Measurements from ENCODE around the gene GABRP.
"Not testable (repeated sequence)": the region's sequence is repeated elsewhere in the genome, so short reads cannot be mapped to it uniquely, and the experiment has no call there.

GABRP gene

DNA sequence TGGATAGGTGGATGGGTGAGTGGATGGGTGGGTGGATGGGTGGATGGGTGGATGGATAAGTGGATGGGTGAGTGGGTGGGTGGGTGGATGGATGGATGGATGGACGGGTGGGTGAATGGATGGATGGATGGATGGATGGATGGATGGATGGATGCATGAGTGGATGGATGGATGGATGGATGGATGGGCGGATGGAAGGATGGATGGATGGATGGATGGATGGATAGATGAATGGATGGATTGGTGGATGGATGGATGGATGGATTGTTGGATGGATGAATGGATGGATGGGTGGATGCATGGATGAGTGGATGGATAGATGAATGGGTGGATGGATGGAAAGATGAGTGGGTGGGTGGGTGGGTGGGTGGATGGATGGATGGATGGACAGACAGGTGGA, 29.0 kb upstream of the GABRP start:
- in situ Hi-C loops (cut with HindIII; ENCODE audit: low sequenced_read_pairs): not testable (repeated sequence)

DNA sequence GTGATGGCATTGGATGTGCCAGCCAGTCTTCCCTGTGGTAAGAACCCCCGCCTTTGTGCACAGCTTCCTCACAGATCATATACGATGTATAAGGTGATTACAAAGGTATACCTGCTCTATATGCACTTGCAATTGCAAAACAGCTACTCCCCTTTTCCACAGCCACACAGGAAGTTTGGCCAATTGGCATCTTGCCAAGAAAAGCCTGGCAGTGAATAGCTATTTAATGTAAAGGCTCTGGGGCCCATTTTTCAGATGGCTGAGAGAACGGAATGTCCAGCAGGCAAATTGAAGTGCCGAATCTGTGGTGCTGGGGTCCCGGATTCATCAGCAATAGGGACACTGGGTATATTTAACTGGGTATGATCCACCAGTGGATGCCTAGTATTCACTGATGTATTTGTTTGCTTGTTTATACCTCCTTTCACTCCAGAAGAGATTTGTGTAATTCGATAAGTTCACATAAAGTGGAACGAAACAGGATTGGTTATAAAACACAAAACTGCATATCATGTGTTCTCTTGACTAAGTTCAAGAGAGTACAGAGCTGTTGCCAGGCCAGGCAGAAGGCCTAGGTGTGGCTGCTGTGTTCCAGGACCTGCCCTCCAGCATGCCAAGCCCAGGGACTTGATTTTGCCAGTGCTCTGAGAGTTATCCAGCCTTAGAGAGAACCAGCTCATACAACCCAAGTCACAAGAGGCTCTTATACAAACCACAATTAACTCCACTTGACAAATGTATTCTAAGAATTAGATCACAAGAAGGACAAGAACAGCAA, 27.7 kb upstream of the GABRP start:
- in situ Hi-C loops (cut with HindIII; ENCODE audit: low sequenced_read_pairs): no loop called here

DNA sequence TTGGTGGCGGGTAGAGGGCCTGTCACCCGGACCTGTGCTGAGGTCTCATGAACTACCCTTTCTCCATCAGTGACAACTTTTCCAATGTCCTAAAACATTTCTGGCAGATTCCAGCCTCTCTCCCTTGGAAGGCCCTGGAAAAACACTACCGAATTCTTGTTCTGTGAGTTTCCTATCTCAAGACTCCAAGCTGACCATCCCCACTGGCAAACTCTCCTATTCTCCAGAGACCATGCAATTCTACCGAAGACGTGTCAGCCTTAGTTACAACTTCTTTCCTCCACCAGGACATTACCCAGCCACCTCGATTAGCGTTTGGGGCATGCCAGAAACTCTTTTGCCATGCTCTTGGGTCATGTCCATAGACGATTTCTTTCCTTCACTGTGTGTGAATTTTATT, 26.8 kb upstream of the GABRP start:
- in situ Hi-C loops (cut with HindIII; ENCODE audit: low sequenced_read_pairs): no loop called here

DNA sequence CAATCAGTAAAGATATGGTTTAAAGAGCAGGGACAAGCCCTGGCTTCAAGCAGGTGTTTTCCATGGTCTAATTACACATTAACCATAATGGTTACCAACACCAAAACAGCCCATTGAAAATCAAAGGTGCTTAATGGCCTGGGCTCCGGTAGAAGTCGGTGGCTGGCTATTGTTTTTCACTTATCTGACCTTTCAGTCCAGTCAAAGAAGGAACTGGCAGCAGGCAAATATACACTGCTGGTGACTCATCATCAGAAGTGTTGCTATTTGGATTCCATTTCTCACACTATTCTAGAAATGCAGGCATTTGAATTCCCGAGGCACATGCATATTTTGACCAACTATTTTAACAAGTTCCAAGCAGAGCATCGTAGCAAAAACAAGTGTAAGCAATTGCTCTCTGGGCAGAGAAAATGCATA, 26.3 kb upstream of the GABRP start:
- in situ Hi-C loops (cut with HindIII; ENCODE audit: low sequenced_read_pairs): no loop called here

DNA sequence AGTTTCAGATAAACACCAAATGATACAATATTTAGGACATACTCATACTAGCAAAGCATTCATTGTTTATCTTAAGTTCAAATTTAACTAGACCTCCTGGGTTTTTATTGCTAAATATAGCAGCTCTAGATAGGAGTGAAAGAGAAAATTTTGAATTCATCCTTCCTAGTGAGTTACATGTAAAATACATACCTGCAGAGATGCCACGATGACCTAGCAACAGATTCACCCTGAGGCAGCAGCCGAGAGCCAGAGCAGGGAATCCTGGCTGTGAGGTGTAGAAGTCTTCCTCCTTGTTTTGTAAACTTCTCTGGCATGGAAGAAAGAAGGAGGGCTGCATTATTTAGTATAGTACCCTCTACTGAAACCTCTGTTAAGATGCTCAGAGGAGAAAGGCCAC, 25.9 kb upstream of the GABRP start:
- in situ Hi-C loops (cut with HindIII; ENCODE audit: low sequenced_read_pairs): no loop called here

DNA sequence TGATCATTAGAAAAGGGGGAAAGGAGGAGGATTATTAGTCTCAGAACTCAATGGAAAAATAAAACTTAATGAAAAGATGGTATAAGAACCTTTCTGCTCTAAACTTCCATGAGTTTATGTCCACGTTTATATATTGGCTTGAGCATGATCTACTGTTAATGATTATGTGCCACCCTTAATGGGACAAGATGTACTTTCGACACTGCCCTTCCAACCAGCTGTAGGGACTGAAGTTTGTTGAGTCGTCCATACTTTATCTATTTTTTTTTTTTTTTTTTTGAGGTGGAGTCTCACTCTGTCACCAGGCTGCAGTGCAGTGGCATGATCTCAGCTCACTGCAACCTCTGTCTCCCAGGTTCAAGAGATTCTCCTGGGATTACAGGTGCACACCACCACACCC, 25.0 kb upstream of the GABRP start:
- in situ Hi-C loops (cut with HindIII; ENCODE audit: low sequenced_read_pairs): no loop called here

DNA sequence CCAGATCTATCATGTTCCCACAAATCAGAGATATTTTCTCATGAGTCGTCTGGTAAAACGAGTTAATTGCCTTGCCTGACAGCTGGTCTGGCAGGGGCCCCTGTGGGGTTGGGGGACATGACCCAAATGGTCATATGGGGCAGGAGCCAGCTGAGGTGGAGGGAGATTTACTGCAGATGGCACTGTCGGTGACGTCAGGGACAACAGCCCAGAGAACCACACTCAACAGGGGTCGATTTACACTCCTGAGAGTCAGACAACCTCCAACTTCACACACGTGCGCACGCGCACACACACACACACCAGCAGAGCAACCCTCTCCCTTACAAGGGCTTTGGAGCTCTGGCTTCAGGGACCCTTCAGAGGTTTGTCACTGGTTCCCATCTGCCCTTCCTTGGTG, 23.4 kb upstream of the GABRP start:
- in situ Hi-C loops (cut with HindIII; ENCODE audit: low sequenced_read_pairs): no loop called here

DNA sequence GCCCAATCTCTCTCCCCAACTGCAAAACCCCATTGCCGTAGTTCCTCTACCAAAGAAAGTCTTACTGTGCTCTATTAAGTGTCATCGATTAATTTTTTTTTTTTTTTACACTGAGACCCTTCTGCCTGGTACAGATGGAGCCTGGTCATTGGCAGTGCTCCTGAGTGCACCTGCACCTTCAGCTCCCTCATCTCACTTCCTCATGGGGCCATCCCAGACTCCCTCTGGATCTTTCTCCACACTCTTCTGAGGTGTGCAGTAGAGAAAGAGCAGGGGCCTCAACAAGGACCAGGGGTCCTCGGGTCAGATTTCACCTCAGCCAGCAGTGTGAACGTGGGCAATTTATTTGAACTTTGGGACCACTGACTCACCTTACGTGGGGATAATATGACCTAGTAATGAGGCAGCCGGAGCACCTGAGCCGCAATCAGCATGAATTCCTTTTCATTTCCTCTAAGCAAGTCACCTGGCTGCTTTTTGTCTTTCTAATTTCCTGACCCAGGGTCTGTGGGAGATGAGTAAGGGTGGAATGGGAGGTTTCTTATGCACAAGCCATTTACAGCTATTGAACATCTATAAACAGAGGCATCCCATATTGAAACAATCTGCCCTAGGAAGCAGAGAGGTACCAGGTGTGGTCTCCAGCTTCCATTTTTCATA, 22.3 kb upstream of the GABRP start:
- in situ Hi-C loops (cut with HindIII; ENCODE audit: low sequenced_read_pairs): no loop called here

DNA sequence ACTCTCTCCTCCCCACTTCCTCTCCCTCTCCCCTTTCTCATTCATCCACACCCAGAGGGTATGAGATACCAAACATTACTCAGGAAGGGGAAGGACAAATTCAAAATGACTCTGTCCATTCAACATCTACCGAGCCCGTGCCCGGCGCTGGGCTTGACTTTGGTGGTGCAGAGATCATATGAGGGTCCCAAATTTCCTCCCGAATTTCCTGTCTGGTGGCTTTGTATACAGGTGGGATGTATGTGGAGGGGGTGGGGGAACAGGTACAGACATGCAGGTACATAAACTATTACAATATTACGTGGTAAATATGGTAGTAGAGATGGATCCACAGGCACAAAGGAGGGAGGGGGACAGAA, 21.8 kb upstream of the GABRP start:
- in situ Hi-C loops (cut with HindIII; ENCODE audit: low sequenced_read_pairs): no loop called here

DNA sequence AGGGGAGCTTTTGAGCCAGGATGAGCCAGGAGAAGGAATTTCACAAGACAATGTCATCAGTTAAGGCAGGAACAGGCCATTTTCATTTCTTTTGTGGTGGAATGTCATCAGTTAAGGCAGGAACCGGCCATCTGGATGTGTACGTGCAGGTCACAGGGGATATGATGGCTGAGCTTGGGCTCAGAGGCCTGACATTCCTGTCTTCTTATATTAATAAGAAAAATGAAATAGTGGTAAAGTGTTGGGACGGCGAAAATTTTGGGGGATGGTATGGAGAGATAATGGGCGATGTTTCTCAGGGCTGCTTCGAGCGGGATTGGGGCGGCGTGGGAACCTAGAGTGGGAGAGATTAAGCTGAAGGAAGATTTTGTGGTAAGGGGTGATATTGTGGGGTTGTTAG, 21.2 kb upstream of the GABRP start:
- in situ Hi-C loops (cut with HindIII; ENCODE audit: low sequenced_read_pairs): not testable (repeated sequence)

DNA sequence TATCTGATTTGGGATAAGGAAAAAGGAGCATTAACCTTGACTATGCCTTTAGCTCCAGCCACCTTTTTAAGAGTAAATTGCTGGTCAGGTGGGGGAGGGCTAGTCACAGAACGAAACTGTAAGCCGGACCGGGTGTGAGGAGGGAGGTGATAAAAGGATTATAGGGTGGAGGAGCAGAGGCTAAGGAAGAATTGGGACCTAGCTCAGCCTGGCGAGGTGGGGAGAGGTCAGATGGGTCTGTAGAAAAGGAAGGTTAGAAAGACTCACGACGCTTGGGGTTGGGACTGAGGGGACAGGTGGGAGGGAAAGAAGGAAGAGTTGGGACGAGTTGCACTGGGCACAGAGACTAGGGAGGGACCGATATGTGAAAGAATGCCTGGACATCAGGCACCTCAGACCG, 17.7 kb upstream of the GABRP start:
- in situ Hi-C loops (cut with HindIII; ENCODE audit: low sequenced_read_pairs): not testable (repeated sequence)

DNA sequence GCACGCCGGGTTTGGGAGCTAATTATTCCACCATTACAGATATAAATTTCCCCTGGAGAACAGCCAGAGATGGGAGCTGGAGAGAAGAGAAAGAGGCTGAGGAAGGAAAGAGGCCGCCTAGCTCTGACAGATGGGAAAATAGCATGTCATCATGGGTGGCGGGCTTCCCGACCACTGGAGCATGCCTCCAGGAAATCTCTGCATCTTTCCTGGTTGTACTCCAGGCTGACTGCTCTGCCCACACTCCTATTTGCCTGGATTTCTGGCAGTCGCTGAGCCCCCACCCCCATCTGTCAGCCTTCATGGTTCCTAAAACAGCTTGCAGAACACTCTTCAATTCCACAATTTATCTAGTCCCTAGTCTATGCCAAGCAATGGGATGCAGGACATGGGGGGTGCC, 14.3 kb upstream of the GABRP start:
- in situ Hi-C loops (cut with HindIII; ENCODE audit: low sequenced_read_pairs): no loop called here

DNA sequence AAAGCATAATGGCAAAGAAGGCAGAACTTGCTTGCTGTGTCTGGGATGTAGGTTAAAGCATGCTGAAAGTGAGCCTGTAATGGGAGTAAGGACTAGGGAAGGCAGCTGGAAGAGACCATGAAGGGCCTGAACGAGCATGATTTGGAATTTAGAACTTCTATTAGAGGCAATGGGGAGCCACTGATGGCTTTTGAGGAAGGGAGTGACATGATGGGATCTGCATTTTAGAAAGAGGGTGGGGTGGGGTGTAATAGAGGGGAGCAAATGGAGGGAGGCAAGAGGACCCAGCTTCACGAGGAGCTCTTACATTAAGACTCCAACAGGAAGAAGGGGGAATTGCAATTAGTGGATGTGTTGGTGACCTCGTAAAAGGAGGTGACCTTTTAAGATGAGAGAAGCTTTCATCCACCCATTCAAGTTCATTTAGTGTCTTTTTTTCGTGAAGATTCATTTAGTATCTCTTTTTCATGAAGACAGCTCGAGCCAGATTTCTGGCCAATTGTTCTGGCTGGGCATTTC, 13.6 kb upstream of the GABRP start:
- in situ Hi-C loops (cut with HindIII; ENCODE audit: low sequenced_read_pairs): no loop called here

DNA sequence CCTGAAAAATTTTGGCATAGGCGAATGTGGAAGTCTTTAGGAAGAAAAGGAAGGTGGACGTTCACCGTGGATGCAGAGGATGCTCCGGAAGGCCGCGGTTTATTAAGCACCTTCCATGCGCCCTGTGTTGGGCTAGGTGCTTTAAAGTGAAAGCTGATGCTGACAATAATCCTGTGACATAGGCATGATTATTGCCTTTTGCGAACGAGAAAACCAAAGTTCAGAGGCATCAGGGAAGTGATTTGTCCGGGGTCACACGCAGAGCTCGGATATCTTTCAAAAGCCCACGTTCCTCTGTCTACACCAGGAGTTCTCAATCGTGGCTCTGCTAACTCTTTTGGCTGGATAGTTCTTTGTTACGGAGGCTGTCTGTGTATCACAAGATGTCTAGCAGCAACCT, 12.0 kb upstream of the GABRP start:
- in situ Hi-C loops (cut with HindIII; ENCODE audit: low sequenced_read_pairs): no loop called here

DNA sequence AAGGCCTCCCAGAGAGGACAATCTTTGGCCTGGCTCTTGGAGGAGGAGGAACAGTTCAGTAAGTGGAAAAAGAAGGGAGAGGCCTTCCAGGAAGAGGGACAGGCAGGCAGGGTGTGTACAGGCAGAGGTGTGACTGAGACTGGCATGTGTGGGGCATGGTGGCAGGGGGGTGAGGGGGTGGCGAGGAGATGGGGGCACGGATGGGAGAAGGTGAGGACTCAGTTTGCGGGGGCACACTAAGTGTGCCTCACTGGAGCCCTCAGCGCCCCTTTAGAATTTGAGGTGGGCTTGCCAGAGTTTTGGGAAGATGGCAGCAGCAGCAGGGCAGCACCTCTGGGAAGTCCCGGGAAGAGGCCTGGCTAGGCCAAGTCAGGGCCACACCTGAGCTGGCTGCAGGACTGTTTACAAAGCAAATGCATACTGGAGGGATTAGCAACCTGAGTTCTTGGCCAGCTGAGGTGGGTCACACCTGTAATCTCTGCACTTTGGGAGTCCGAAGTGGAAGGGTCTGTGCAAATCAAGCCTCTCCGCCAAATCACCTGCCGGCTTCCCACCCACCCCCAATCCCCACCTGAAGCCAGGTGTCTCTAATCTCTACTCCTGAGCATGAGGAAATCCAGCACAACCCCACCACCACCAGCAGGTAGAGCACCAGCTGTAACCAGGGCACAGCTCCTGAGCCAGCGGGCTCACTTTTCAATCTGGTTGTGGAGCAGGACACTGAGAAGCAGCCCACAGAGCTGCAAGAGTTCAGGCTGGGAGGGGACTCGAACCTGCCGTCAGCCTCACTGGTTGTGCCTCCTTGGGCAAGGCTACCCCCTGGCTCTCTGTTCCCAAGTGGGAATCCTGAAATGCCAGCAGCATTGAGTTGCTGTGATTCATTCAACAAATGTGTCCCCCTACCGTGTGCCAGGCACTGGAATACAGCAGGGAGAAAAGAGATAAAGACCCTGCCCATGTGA, 10.2 kb upstream of the GABRP start:
- in situ Hi-C loops (cut with HindIII; ENCODE audit: low sequenced_read_pairs): no loop called here

DNA sequence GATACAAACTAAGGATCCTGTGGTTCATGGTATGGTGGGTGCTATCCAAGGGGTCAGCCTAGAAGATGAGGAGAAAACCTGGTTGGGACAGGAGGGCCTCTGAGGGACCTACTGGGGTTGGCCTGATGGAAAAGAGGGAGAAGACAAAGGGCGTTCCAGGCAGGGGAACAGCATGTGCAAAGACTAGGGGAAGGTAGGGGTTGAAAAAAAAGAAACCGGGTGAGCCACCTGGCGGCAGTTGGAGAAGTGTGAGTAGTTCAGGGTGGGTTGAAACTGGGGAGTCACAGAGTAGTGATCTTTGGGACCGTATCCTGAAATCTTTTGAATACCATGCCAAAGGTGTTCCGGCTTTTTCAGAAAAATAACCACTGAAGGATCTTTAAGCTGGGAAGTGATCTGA, 8.7 kb upstream of the GABRP start:
- in situ Hi-C loops (cut with HindIII; ENCODE audit: low sequenced_read_pairs): no loop called here

DNA sequence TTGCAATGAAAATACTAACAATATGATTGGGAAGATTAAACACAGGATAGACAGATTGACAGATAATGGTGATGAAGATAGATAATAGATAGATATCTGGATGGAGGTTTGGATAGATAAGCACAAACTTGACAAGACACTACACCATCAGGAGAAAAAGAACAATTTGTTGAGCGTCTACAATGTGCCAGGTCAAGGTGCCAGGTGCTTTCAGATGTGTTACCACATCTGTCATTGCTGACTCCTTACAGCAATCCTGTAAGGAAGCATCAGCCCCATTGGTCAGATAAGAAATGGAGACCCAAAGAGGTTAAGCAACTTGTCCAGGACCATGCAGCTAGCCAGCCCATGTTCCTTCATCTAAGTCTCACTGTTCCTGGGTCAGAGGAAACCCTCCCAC, 1.6 kb upstream of the GABRP start:
- in situ Hi-C loops (cut with HindIII; ENCODE audit: low sequenced_read_pairs): no loop called here

DNA sequence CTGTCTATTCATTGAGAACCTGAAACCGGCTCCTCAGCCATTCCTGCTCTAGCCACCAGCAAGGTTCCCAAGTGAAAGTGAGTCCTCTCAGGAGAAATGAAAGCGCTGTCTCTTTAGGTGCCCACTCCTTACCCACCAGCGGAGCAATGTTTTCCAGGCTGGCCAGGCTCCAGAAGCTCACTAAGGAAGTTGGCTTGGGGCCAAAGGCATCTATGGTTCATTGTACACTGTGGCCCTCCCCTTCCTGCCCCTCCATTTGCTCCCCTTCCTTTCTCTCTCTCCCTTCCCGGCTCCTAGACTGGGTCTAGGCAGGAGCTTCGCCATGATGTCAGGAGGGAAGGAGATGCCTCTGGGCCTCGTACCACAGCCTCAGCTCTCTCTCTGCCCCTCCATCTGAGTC, 1.1 kb upstream of the GABRP start:
- in situ Hi-C loops (cut with HindIII; ENCODE audit: low sequenced_read_pairs): no loop called here

DNA sequence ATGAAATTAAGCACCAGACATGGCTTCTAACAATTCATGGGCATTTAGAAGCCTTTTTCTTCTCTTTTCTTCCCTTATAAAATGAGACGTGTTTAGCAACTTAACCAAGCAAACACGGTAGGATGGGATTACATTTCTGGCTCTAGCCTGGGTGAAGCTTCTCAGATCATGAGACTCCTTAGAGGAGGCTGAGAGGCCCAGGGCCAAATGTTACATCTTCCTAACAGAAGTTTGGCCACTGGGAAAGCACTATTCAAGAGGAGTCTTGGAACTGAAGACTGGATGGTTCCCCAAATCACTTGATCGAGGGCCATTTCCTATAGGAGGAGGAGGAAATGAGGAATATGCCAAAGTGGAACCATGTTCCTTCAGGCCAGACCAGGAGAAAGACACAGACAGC, 1.9 kb downstream of the GABRP start:
- in situ Hi-C loops (cut with HindIII; ENCODE audit: low sequenced_read_pairs): loop anchor here (5.0 kb wide), 1 partner anchor 42 kb away; no protein-coding TSS in a partner anchor

DNA sequence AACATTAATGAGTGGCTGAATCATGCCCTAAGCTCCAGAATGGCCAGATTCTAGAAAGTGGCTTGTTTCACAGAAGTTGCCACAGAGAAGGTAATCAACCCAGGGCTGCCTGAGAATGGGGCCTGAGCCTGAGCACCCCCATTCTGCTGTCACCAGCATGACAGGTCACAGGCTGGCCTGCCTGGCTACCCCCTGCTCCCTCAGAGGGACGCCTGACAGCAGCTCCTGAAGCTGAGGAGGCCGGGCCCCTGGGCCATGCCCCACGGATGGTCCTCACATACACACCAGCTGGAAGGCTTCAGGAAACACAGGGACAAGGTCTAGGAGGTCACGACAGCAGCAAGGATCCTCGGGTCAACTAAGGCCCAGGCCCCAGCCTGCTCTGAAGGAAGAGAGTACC, 3.7 kb downstream of the GABRP start:
- in situ Hi-C loops (cut with HindIII; ENCODE audit: low sequenced_read_pairs): loop anchor here (5.0 kb wide), 1 partner anchor 40 kb away; no protein-coding TSS in a partner anchor

DNA sequence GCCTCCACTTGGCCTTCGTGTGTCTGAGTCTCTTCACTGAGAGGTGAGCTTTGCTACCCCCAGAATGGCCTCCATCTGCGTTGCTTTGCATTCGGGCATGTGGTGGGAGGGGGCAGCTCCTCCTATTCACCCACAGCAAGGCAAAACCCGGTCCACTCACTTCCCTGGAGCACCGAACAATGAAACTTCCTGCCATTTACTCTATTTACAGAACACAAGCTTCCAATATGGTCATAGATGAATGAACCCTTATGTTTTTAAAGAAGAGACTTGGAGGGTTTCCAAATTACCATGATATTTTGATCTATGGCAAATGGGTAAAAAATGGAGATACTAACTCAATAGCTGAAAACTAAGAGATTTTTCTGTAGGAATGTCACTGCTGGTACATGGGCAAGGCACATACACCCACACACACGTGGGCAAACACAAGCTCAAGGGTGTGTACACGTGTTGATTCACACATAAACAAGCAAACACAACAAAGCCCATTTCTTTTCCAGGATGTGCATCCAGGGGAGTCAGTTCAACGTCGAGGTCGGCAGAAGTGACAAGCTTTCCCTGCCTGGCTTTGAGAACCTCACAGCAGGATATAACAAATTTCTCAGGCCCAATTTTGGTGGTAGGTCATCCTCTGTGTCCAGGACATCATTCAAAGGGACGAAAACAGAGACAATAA, 5.2 kb downstream of the GABRP start:
- in situ Hi-C loops (cut with HindIII; ENCODE audit: low sequenced_read_pairs): loop anchor here (5.0 kb wide), 1 partner anchor 39 kb away; no protein-coding TSS in a partner anchor
